GM23338 (cell line): ENCODE measurements around the gene UCN2. TPM values are rescaled to one million over a fixed set of nuclear protein-coding genes. Genes with fewer than 3 reads are reported as not detected.

Source experiments
- ATAC-seq: fragments of 200-7000 bp; cut with Tn5 transposase; 3 replicates; pipeline ENCODE4 v1.9.1; 2020
- DNase-seq: peaks from one replicate; pipeline ENCODE4 v3.0.0-alpha.2; 2015; ENCODE audit warnings: low spot score
- H2AFZ ChIP-seq: fragments of 200-600 bp; sonication (generic); 2 replicates; pipeline ENCODE4 v1.8.0; 2016; ENCODE audit warnings: antibody characterized with exemption, mild to moderate bottlenecking, moderate library complexity
- H3F3A ChIP-seq: fragments of 200-600 bp; sonication (generic); replicated peaks from 2 replicates; pipeline ENCODE4 v1.8.0; 2017; ENCODE audit warnings: antibody characterized with exemption, mixed run types, low read depth
- H3K27ac ChIP-seq: fragments of 200-600 bp; sonication (generic); 2 replicates; pipeline ENCODE4 v1.6.1; 2016; ENCODE audit warnings: low read depth
- H3K27me3 ChIP-seq: fragments of 200-600 bp; sonication (generic); 2 replicates; pipeline ENCODE4 v1.8.0; 2016; ENCODE audit warnings: mild to moderate bottlenecking, mixed run types, moderate library complexity; ENCODE audit not compliant: insufficient read depth
- H3K36me3 ChIP-seq: fragments of 200-600 bp; sonication (generic); 2 replicates; pipeline ENCODE4 v1.8.0; 2016; ENCODE audit warnings: mild to moderate bottlenecking; ENCODE audit not compliant: insufficient read depth
- H3K4me1 ChIP-seq: fragments of 200-600 bp; sonication (generic); 2 replicates; pipeline ENCODE4 v1.8.0; 2016; ENCODE audit warnings: mild to moderate bottlenecking, moderate library complexity; ENCODE audit not compliant: insufficient read depth
- H3K4me2 ChIP-seq: fragments of 200-600 bp; sonication (generic); 2 replicates; pipeline ENCODE4 v1.7.1; 2017; ENCODE audit warnings: mixed run types
- H3K4me3 ChIP-seq: fragments of 200-600 bp; sonication (generic); 2 replicates; pipeline ENCODE4 v1.6.1; 2016; ENCODE audit warnings: mixed run types
- H3K79me2 ChIP-seq: fragments of 200-600 bp; sonication (generic); replicated peaks from 2 replicates; pipeline ENCODE4 v1.8.0; 2017; ENCODE audit warnings: mild to moderate bottlenecking; ENCODE audit not compliant: insufficient read depth
- H3K9me2 ChIP-seq: fragments of 200-600 bp; sonication (generic); 2 replicates; pipeline ENCODE4 v1.8.0; 2017; ENCODE audit not compliant: insufficient read depth
- H4K20me1 ChIP-seq: fragments of 200-600 bp; sonication (generic); replicated peaks from 2 replicates; pipeline ENCODE4 v1.8.0; 2017; ENCODE audit warnings: mild to moderate bottlenecking; ENCODE audit not compliant: insufficient read depth
- H3K27ac Mint-ChIP-seq: 2 replicates; pipeline ENCODE4 v1.8.0; 2020; ENCODE audit warnings: inconsistent platforms, mild to moderate bottlenecking, moderate library complexity, mixed read lengths
- H3K27me3 Mint-ChIP-seq: 3 replicates; pipeline ENCODE4 v1.8.0; 2022; ENCODE audit warnings: low read depth, mild to moderate bottlenecking, moderate library complexity, mixed read lengths, inconsistent platforms; ENCODE audit not compliant: insufficient read depth, poor library complexity
- H3K36me3 Mint-ChIP-seq: 3 replicates; pipeline ENCODE4 v1.8.0; 2021; ENCODE audit warnings: low read depth, mild to moderate bottlenecking, inconsistent platforms, moderate library complexity, mixed read lengths
- H3K4me1 Mint-ChIP-seq: 3 replicates; pipeline ENCODE4 v1.8.0; 2020; ENCODE audit warnings: mild to moderate bottlenecking, inconsistent platforms, mixed read lengths
- H3K4me3 Mint-ChIP-seq: 3 replicates; pipeline ENCODE4 v1.8.0; 2021; ENCODE audit warnings: moderate library complexity, mild to moderate bottlenecking, inconsistent platforms, mixed read lengths
- H3K9me3 Mint-ChIP-seq: 3 replicates; pipeline ENCODE4 v1.8.0; 2020; ENCODE audit warnings: moderate library complexity, mild to moderate bottlenecking, inconsistent platforms, mixed read lengths
- CREB1 ChIP-seq: fragments of 250-450 bp; sonication (Bioruptor Pico); IDR thresholded peaks from 2 replicates; pipeline ENCODE4 v1.5.0; 2020; ENCODE audit warnings: low read depth, mild to moderate bottlenecking, moderate library complexity
- EZH2phosphoT487 ChIP-seq: fragments of 200-600 bp; sonication (generic); IDR thresholded peaks from one replicate; pipeline ENCODE4 v1.8.1; 2018; ENCODE audit warnings: antibody characterized with exemption; ENCODE audit not compliant: unreplicated experiment
- polyA plus RNA-seq: library from polyadenylated mRNA; unstranded; fragments of >200 nt; fragmentation: Nextera tagmentation; extraction: Ambion mirVana; gene quantifications from 2 replicates; pipeline ENCODE4 v1.2.1, GENCODE V29; 2016
- total RNA-seq: library from RNA; depleted of rRNA; stranded (reverse); fragments of >200 nt; shearing (Covaris generic); gene quantifications from 2 replicates; pipeline ENCODE4 v1.2.3, GENCODE V29; 2014
- TF ChIP-seq, protein P1 (sequence below): IDR thresholded peaks from one replicate; pipeline ENCODE4 v1.6.1; 2018; ENCODE audit warnings: antibody characterized with exemption; ENCODE audit not compliant: unreplicated experiment
- TF ChIP-seq, protein P2 (sequence below): IDR thresholded peaks from 2 replicates; pipeline ENCODE4 v1.6.1; 2016; ENCODE audit warnings: antibody characterized with exemption
- TF ChIP-seq, protein P3 (sequence below): fragments of 250-450 bp; sonication (Bioruptor Pico); IDR thresholded peaks from 2 replicates; pipeline ENCODE4 v1.5.0; 2020; ENCODE audit warnings: mild to moderate bottlenecking, moderate library complexity

The UCN2 gene
- total and polyA plus RNA-seq, 2 experiments from 2014 or later, result 0.17 TPM; not detected in 1

- TF ChIP-seq, protein P1, sequence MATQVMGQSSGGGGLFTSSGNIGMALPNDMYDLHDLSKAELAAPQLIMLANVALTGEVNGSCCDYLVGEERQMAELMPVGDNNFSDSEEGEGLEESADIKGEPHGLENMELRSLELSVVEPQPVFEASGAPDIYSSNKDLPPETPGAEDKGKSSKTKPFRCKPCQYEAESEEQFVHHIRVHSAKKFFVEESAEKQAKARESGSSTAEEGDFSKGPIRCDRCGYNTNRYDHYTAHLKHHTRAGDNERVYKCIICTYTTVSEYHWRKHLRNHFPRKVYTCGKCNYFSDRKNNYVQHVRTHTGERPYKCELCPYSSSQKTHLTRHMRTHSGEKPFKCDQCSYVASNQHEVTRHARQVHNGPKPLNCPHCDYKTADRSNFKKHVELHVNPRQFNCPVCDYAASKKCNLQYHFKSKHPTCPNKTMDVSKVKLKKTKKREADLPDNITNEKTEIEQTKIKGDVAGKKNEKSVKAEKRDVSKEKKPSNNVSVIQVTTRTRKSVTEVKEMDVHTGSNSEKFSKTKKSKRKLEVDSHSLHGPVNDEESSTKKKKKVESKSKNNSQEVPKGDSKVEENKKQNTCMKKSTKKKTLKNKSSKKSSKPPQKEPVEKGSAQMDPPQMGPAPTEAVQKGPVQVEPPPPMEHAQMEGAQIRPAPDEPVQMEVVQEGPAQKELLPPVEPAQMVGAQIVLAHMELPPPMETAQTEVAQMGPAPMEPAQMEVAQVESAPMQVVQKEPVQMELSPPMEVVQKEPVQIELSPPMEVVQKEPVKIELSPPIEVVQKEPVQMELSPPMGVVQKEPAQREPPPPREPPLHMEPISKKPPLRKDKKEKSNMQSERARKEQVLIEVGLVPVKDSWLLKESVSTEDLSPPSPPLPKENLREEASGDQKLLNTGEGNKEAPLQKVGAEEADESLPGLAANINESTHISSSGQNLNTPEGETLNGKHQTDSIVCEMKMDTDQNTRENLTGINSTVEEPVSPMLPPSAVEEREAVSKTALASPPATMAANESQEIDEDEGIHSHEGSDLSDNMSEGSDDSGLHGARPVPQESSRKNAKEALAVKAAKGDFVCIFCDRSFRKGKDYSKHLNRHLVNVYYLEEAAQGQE, result no peak
Measured at GRCh38 chr3:48575366-48575765, 11.8 kb upstream of the UCN2 start (continued).

GRCh38 chr3:48573973-48574585 lies 10.5 kb upstream of the UCN2 start:
- Histone ChIP-seq H4K20me1 (no peaks in the 10 kb centered on the region), H3K4me1 (no peaks in the 10 kb centered on the region), H3K27me3 (no peaks in the 10 kb centered on the region), H3F3A (no peaks in the 10 kb centered on the region), H3K79me2 (no peaks in the 10 kb centered on the region), H3K9me2 (no peaks in the 10 kb centered on the region), H3K4me2 (no peak overlapping the region), H3K4me3 (no peak overlapping the region), H3K27ac (no peak overlapping the region), H3K36me3 (no peaks in the 10 kb centered on the region), H2AFZ (no peak overlapping the region)
- no peak for ATAC-seq
- Mint-ChIP-seq H3K27ac (no peak overlapping the region), H3K4me1 (no peaks in the 10 kb centered on the region), H3K9me3 (no peaks in the 10 kb centered on the region), H3K27me3 (peaks cover 3% of the 10 kb centered on the region), H3K4me3 (no peak overlapping the region), H3K36me3 (no peaks in the 10 kb centered on the region; the same call in 2 of the 3 replicates)
- TF ChIP-seq EZH2phosphoT487, result no peak
- DNase-seq, result no peak

DNA sequence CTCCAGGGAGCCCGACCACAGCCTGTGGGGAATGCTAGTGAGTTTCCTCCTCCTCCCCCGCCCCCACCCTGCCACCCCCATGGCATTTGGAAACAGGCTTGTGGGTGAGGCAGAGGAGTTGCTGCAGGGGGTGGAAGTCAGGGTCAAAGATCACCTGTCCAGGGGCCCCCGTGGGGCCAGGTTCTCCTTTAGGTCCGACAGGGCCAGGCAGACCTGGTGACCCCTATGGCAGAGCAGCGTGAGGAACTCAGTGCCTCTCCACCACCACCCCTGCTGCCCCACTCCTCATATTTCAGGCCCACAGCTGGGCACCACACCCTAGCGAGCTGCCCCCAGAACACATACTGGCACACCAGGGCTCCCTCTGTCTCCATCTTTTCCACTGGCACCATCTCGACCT lies 8.9 kb upstream of the UCN2 start:
- no peak overlapping the region for H3K4me3 ChIP-seq
- no peaks in the 10 kb centered on the region for H3K36me3 ChIP-seq
- Mint-ChIP-seq H3K4me1 (no peaks in the 10 kb centered on the region), H3K4me3 (no peak overlapping the region), H3K36me3 (no peaks in the 10 kb centered on the region; the same call in 2 of the 3 replicates), H3K27ac (no peak overlapping the region), H3K9me3 (no peaks in the 10 kb centered on the region), H3K27me3 (peaks cover 3% of the 10 kb centered on the region)
- ATAC-seq (no peak), DNase-seq (no peak)
- H3K9me2 ChIP-seq, result no peaks in the 10 kb centered on the region
- no peak overlapping the region for H3K4me2 ChIP-seq
- no peaks in the 10 kb centered on the region for H3K4me1 ChIP-seq
- no peaks in the 10 kb centered on the region for H3K79me2 ChIP-seq
- no peaks in the 10 kb centered on the region for H3K27me3 ChIP-seq
- H3K27ac ChIP-seq, result no peak overlapping the region
- no peaks in the 10 kb centered on the region for H4K20me1 ChIP-seq
- H2AFZ ChIP-seq, result no peak overlapping the region
- no peaks in the 10 kb centered on the region for H3F3A ChIP-seq
- TF ChIP-seq, protein P2, sequence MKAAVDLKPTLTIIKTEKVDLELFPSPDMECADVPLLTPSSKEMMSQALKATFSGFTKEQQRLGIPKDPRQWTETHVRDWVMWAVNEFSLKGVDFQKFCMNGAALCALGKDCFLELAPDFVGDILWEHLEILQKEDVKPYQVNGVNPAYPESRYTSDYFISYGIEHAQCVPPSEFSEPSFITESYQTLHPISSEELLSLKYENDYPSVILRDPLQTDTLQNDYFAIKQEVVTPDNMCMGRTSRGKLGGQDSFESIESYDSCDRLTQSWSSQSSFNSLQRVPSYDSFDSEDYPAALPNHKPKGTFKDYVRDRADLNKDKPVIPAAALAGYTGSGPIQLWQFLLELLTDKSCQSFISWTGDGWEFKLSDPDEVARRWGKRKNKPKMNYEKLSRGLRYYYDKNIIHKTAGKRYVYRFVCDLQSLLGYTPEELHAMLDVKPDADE, result no peak
- TF ChIP-seq, protein P3, sequence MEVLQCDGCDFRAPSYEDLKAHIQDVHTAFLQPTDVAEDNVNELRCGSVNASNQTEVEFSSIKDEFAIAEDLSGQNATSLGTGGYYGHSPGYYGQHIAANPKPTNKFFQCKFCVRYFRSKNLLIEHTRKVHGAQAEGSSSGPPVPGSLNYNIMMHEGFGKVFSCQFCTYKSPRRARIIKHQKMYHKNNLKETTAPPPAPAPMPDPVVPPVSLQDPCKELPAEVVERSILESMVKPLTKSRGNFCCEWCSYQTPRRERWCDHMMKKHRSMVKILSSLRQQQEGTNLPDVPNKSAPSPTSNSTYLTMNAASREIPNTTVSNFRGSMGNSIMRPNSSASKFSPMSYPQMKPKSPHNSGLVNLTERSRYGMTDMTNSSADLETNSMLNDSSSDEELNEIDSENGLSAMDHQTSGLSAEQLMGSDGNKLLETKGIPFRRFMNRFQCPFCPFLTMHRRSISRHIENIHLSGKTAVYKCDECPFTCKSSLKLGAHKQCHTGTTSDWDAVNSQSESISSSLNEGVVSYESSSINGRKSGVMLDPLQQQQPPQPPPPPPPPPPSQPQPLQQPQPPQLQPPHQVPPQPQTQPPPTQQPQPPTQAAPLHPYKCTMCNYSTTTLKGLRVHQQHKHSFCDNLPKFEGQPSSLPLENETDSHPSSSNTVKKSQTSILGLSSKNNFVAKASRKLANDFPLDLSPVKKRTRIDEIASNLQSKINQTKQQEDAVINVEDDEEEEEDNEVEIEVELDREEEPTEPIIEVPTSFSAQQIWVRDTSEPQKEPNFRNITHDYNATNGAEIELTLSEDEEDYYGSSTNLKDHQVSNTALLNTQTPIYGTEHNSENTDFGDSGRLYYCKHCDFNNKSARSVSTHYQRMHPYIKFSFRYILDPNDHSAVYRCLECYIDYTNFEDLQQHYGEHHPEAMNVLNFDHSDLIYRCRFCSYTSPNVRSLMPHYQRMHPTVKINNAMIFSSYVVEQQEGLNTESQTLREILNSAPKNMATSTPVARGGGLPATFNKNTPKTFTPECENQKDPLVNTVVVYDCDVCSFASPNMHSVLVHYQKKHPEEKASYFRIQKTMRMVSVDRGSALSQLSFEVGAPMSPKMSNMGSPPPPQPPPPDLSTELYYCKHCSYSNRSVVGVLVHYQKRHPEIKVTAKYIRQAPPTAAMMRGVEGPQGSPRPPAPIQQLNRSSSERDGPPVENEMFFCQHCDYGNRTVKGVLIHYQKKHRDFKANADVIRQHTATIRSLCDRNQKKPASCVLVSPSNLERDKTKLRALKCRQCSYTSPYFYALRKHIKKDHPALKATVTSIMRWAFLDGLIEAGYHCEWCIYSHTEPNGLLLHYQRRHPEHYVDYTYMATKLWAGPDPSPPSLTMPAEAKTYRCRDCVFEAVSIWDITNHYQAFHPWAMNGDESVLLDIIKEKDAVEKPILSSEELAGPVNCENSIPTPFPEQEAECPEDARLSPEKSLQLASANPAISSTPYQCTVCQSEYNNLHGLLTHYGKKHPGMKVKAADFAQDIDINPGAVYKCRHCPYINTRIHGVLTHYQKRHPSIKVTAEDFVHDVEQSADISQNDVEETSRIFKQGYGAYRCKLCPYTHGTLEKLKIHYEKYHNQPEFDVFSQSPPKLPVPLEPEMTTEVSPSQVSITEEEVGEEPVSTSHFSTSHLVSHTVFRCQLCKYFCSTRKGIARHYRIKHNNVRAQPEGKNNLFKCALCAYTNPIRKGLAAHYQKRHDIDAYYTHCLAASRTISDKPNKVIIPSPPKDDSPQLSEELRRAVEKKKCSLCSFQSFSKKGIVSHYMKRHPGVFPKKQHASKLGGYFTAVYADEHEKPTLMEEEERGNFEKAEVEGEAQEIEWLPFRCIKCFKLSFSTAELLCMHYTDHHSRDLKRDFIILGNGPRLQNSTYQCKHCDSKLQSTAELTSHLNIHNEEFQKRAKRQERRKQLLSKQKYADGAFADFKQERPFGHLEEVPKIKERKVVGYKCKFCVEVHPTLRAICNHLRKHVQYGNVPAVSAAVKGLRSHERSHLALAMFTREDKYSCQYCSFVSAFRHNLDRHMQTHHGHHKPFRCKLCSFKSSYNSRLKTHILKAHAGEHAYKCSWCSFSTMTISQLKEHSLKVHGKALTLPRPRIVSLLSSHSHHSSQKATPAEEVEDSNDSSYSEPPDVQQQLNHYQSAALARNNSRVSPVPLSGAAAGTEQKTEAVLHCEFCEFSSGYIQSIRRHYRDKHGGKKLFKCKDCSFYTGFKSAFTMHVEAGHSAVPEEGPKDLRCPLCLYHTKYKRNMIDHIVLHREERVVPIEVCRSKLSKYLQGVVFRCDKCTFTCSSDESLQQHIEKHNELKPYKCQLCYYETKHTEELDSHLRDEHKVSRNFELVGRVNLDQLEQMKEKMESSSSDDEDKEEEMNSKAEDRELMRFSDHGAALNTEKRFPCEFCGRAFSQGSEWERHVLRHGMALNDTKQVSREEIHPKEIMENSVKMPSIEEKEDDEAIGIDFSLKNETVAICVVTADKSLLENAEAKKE (CRISPR knock-in tag), result no peak
- no peak for TF ChIP-seq CREB1
